Stimulated activated CD8-positive, alpha-beta memory T cell treated with anti-CD3 and anti-CD28 coated beads, Interleukin-7, amount 100 ng/mL, for 48 hours (primary cell): ENCODE results near the gene PAOX.

Experiments used
- DNase-seq, 2 donors: peaks; one replicate each; pipeline ENCODE4 v3.0.0-alpha.2; 2020; ENCODE audit warnings: low read depth in 1 of 2; ENCODE audit errors: extremely low read depth in 1 of 2

The PAOX gene

DNA sequence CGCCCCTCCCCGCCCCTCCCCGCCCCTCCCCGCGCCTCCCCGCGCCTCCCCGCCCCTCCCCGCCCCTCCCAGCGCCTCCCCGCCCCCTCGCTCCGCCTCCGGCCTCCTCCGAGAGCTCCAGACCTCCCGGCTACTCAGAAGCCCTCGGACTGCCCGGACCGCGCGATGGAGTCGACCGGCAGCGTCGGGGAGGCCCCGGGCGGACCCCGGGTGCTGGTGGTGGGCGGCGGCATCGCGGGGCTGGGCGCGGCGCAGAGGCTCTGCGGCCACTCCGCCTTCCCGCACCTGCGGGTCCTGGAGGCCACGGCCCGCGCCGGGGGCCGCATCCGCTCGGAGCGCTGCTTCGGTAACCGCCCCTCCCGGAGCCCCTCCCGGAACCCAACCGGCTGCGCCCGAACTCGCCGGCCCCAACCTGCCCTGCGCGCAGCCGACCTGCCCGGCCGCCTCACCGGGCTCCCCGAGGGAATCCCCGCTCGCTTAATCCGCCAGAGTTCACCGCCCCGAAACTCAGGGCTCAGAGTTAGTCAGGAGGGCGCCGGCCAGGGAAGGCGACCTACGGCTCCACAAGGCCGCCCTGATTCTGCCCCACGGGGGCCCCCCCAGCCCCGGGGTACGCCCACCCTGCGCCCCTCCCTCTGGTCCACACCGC is at the start of gene PAOX:
TSS of gene PAOX (plus strand) at position 111 of the 649 bp plus-strand sequence. CDS start at position 166, 55 bp downstream.
- DNase-seq, result no peak

DNA sequence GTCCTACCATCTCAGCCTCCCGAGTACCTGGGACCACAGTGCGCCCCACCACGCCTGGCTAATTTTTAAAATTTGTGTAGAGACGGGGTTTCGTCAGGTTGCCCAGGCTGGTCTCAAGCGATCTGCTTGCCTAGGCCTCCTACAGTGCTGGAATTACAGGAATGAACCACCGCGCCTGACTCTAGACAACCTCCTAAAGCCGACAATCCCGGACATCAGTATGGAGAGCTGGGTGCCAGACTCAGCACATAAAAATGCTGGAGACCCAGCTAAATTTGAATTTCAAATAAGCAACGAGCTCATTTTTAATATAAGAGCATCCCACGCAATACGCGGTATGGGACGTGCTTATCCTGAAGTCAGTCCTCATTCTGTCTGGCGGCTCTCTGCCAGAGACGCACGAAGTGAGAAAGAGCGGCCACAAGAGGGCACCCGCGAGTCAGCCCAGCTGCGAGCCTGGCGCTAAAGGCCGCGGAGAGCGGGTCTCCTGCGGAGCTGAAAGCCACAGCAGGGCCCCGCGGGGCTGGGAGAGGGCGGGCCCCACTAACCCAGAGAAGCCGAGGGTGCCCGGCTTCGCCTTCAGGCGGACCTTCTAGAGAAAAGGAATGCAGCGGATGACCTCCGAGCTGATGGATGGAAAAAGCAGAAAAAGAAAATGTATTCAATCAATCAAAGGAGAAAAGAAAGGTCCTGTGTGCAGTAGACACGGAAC is 49.4 kb upstream of the PAOX start:
- DNase-seq, result peak; percentile 66 to 76

DNA sequence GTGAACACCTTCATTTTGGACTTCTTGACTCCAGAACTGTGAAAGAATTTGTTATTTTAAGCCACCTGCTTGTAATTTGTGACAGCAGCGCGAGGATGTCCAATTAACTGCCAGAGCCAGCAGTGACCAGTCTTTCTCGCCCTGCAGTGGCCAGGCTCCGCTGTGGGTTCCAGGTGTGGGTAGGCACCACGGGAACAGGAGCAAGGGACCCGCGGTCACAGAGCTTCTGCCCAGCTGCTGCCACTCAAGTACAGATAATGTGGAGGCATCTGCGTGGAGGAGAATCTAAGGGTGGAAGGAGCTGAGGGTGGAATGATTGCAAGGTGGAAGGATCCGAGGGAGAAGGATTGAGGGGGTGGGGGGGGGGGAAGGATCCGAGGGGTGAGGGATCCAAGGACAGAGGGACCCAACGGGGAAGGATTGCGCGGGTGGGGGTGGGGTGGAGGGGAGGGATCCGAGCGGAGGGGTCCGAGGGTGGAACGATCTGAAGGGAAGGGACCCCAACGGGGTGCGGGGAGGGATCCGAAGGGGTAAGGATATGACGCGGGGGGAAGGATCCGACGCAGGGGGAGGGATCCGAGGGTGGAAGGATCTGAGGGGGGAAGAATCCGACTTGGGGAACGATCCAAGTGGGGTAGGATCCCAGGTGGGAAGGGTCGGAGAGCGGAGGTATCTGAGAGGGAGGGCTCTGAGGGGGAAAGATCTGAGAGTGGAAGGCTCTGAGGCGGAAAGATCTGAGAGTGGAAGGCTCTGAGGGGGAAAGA is 45.9 kb upstream of the PAOX start:
- no peak for DNase-seq

DNA sequence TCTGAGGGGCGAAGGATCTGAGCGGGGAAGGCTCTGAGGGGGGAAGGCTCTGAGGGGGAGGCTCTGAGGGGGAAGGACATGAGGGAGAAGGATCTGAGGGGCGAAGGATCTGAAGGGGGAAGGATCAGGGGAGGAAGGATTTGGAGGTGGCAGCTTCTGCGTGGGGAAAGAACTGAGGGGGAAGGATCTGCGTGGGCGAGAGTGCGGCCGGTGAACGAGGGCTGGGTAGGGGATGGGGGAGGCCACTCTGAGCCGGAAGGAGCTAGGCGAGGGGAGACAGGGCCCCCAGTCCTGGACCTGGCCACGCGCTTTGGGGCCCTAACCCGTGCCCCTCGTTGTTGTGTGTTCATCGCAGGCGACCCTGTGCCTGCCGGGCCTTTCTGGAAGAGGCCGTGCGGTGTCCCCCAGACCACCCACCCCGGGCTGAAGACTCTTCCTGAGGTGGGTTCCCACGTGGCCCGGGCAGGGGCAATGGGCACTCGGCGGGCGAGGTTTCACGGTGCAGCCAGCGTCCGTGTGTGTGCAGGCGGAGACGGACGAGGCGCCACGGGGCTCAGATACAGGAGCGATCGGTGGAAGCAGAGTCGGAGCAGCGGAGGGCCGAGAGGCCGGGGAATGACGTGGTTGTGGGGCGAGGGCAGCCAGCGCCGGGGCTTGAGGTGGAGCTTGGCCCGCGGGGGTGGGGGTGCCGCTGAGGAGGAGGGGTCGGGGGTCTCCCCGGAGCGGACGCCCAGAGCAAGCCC is 44.4 kb upstream of the PAOX start:
- no peak for DNase-seq

DNA sequence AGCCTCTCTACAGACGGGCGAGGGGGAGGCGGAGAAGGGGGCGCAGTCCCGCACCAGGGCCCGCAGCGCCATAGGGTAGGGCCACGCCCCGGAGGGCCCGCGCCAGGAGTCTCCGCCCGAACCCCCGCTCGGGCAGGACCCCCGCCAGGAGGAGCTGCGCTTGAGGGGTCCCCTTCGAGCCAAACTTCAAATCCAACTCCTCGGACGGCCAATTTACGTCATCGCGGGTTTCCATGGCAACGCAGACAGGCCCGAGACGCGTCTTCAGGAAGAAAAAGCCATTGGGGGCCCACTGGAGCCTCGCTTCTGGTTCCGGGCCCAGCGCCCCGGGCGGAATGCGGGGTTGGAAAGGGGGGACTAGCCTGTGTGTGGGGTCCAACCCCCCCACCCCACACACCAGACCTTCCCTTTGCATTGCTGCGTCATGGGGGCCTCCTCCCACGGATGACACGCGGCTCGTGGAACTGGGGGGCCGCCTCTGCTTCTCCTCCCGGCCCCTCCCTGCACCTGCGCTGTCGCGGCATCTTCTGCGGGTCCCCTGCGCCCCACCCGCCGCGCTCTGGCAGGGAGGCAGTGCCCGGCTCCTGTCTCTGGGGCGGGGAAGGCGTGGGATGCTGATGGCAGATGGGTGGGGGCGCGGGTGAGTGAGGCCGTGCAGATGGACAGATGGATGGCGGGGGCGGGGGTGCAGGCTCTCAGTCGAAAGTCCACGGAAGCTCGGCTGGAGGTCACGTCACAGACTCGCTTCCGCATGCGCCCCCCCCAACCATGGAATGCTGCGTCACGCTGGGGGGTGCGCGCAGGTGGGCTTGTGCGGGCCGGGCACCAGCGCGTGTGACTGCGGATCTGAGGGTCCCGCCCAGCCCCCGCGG is 43.6 kb upstream of the PAOX start:
- DNase-seq, result peak in 1 of 2 donors; percentile 61

DNA sequence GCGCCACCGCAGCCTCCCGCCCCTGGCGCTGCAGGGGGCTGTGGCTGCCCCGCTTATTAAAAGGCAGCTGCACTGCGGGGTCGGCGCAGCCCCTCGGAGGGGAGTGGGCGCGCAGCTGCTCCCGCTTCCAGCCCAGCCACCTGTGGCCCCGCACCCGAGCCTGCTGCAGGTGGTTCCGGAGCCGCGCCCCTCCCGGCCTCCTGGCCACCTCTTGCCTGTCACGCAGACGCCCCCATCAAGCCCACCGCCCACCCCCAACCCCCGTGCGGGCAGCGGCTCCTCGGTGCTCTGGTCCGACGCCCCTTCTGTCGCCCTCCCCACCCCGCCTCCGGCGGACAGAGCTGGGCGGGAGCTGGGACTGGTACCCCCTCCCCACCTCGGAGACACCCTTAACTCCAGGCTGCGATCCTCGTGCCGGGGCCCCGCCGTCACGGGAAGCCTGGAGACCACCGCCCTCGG is 42.9 kb upstream of the PAOX start:
- no peak for DNase-seq

DNA sequence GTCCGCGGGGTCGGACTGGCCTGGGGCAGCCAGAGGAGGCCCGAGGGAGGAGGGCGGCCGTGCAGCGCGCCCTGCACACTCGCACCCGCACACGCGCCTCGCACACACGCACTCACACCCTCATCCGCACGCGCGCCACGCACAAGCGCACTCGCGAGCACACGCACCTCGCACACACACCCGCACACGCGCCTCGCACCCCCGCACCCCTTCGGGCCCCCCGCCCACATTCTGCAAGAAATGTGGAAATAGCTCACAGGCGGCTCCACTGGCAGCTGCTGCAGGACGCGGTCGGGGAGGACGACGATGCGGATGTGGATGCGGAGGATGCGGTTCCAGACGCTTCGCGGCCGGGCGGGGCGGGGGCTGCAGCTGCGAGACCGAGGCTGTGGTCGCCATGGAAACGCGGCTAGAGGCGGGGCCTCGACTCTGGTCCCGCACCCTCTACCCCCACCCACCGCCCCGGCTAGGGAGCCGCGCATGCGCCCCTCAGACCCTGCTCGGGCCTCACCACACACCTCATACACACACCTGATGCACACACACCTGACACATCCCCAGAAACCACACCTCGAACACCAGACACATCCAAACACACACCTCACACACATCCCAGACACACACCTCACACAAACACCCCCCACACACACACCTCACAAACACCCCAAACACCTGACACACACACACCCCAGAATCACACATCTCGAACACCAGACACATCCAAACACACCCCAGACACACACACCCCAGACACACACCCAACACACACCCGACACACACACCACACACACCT is 42.3 kb upstream of the PAOX start, which contains the start of gene CALY:
TSS of gene CALY (minus strand) at position 320 of the 793 bp plus-strand sequence. CDS start 7,907 bp downstream, outside the sequence.
- DNase-seq, result no peak

DNA sequence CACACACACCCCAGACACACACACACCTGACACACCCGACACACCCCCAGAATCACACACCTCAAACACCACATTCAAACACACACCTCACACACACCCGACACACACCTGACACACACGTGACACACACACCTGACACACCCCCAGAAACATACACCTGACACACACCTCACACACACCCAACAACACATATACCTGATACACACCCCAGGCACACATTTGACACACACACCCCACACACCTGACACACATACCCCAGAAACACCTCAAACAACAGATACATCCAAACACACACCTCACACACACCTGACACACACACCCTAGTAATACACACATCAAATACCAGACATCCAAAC is 41.7 kb upstream of the PAOX start:
- no peak for DNase-seq

DNA sequence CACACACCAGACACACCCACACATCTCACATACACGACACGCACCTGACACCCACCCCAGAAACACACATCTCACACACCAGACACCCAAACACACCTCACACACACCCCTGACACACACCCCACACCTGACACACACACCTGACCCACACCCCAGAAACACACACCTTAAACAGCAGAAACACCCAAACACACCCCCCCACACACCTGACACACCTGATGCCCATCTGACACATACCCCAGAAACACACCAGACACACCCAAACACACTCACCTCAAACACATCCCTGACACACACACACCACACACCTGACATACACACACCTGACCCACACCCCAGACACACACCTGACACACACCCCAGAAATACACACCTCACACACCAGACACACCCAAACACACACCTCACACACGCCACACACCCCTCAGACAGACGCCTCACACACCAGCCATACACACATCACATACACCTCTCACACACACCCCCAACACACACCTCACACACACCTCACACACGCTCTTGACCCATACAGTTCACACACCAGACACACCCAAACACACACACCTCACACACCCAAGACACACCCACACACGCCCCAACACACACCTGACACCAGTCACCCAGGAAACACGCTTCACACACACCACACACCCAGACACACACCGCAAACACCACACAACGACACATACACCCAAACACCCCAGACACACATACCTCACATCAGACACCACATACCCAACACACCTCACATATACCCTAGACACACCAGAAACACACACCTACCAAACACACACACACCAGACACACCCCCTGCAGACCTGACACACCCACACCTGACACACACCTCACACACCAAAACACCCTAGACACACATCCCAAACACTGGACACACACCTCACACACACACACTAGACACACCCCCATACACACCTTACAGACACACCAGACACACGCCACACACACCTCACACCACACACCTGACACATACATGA is 40.7 kb upstream of the PAOX start:
- DNase-seq, result no peak

DNA sequence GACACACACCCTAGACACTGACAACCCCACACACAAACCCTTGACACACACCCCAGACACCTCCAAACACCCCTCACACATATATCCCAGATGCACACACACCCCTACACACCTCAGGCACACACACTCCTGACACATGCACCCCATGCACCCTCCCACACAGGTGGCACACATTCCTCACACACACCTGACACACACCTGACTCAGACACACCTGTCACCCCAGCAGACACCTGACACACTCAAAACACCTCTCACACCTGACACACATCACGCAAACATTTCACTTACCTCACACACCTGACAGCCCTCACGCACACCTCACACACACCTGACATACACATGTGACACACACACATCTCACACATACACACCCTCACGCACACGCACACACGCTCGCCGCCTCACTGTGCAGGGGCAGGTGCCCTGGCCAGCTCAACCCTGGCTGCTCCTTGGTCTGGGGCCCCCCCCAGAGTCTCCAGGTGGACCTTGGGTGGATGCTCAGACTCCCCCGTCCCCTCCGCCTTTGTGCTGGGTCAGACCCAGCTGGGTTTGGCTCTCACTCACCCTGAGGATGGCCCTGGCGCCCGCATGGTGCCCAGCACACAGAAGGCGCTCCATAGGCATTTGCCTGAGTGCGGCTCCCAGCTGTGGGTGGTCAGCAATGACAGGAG is 39.2 kb upstream of the PAOX start:
- DNase-seq, result no peak

DNA sequence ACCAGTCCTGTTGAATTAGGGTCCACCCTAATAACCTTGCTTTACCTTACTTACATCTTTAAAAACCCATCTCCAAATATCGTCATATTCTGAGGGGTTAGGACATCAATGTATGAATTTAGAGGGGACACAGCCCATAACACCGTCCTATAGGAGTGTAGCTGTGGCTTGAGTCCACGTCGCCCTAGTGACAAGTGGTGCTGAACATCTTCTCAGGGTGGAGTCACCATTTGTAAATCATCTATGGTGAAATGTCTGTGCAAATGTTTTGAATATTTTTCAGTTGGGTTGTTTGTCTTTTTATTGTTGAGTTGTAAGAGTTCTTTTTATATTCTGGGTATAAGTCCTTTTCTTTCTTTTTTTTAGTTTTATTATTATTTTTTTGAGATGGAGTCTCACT is 37.1 kb upstream of the PAOX start:
- no peak for DNase-seq

DNA sequence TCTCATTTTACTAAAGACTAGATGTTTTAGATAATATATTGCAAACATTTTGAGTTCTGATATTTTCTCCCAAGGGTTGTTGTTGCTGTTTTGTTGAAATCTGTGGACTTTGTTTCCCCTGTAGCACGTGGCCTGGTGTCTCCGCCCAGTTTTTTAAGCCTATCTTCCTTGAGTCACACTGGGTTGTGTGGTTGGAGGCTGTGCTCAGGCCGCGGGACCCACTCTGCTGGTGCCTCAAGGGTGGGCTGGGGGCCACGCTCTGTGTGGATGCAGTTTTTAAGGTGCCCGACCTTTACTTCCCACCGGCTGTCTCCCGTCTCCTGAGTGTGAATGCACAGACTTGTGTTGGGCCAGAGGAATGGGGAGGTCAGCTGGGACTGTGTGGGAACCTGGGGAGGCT is 36.1 kb upstream of the PAOX start:
- no peak for DNase-seq

DNA sequence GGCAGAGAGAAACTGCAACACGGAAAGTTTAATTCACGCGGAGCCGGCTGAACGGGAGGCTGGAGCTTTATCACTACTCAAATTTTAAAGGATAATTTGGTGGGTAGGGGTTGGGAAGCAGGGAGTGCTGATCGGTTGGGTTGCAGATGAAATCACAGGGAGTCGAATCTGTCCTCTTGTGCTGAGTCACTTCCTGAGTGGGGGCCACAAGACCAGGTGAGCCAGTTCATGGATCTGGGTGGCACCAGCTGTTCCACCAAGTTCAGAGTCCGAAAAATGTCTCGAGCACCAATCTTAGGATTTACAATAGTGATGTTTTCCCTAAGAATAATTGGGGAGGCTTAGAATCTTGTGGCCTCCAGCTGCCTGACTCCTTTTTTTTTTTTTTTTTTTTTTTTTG is 35.5 kb upstream of the PAOX start:
- no peak for DNase-seq

DNA sequence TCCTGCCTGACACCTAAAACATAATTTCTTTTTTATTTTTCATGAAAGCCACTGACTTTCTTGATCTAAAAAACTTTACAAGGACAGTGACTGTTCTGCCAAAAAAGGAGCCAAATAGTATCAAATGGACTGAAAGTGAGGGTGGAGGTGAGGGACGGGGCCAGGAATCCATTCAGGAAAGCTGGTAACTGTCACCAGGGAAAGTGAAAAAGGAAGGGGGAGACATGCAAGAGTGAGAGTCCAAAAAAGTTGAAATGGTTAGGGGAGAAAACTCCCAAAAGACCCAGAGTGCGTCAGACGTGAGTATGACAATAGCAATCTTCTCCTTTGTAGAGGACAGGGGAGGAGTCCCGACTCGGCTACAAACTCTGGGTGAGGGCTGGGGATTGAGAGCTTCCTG is 34.8 kb upstream of the PAOX start:
- DNase-seq, result no peak

DNA sequence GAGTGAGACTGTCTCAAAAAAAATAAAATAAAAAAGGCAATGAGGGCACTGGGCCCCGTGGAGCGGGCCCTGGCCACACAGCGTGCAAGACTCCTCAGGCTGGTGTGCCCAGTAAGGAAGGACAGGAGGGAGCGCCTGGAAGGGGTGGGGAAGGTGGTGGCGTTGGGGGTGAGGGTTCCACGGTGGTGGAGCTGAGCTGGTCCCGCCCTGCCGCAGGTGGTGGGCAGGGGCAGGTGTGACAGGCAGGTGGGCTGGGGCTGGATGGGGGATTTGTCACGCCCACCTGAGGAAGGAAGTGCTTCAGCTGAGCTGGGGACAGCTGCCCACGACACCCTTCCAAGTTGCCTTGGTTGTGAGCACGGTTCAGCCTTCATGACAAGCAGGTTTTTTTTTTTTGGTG is 32.6 kb upstream of the PAOX start:
- no peak for DNase-seq

DNA sequence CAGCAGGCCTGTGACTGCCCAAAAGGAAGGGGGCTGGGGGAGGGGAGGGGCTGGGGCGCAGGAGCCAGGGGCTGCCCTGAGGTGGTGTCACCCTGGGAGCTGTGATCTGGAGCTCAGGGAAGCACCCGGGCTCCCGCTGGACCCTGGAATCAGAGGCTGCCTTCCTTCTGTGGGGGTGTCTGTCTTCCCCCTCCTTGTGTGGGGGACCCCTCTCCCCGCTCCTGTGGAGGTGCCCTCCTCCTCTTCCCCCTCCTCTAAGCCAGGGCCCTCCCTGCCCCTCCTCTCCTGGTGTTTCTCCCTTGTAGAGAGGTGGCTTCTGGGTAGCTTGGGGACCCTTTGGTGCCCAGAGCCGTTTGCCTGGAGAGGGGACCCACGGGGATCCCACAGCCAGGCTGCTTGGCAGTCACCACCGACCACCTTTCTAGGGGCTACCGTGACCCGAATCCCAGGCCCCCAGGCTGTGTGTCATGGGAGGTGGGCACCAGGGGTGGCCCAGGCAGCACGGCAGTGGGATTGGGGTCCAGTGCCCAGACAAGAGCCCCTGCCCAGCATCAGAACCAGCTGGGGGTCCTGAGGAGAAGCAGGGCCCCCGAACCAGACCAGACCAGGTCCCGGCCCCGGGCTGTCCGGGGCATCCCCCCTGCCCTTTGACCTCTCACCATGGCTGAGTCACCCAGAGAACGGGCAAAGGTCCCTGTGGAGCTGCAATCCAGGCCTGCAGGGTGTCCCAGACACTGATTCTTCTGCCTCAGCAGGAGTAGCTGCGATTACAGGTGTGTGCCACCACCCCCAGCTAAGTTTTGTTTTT is 31.1 kb upstream of the PAOX start:
- no peak for DNase-seq

DNA sequence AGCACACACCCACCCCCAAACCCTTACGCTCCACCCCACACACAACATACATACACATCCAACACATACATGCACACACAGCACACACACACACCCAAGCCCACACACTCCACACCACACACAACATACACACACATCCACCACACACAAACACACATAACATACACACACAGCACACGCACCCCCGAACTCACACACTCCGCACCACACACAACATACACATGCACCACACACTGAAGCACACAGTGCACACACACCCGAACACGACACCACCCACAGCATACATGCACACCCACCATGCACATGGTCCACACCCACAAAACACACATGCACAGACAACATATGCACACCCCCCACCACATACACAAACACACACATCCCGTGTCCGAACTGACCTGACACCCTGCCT is 29.9 kb upstream of the PAOX start:
- no peak for DNase-seq
